Kidney (tissue), 14 donors: Measurements from ENCODE around the gene AGPAT4. TPM values are rescaled to one million over a fixed set of nuclear protein-coding genes. Genes with fewer than 3 reads are reported as not detected.

ENCODE experiments used
- DNase-seq, 5 donors: peaks; one replicate each; pipeline ENCODE4 v3.0.0-alpha.2; 2013 to 2020
- FAIRE-seq: peaks from 2 replicates; lab custom pipeline; 2012; peaks lifted over from hg19 to GRCh38; lab: Jason Lieb, UNC
- H3K27ac ChIP-seq, 2 donors: one replicate each; pipeline ENCODE4 v1.7.0; 2013; ENCODE audit warnings: low read depth in 2 of 2, low read length in 2 of 2, inconsistent platforms in 1 of 2
- H3K27me3 ChIP-seq: one replicate; pipeline ENCODE4 v1.7.1; 2013; ENCODE audit warnings: low read length, inconsistent platforms; ENCODE audit not compliant: control insufficient read depth, insufficient read depth
- H3K36me3 ChIP-seq, 3 donors: one replicate each; pipeline versions ENCODE4 v1.7.0 to v1.7.1; 2013; ENCODE audit warnings: low read length in 3 of 3, control low read depth in 1 of 3, inconsistent platforms in 1 of 3; ENCODE audit not compliant: insufficient read depth in 3 of 3, control insufficient read depth in 2 of 3
- H3K4me1 ChIP-seq, 3 donors: one replicate each; pipeline versions ENCODE4 v1.7.0 to v1.7.1; 2013; ENCODE audit warnings: low read length in 3 of 3, inconsistent platforms in 1 of 3, low read depth in 1 of 3; ENCODE audit not compliant: control insufficient read depth in 2 of 3, insufficient read depth in 2 of 3
- H3K4me3 ChIP-seq, 3 donors: one replicate each; pipeline versions ENCODE4 v1.7.0 to v1.8.1; 2013; ENCODE audit warnings: low read length in 3 of 3, control low read depth in 1 of 3, inconsistent platforms in 1 of 3
- H3K9ac ChIP-seq, 3 donors: one replicate each; pipeline versions ENCODE4 v1.7.0 to v1.7.1; 2013; ENCODE audit warnings: low read length in 3 of 3, control low read depth in 1 of 3, inconsistent platforms in 1 of 3
- H3K9me3 ChIP-seq, 3 donors: one replicate each; pipeline versions ENCODE4 v1.7.0 to v1.7.1; 2013; ENCODE audit warnings: low read length in 3 of 3, control low read depth in 1 of 3, inconsistent platforms in 1 of 3; ENCODE audit not compliant: control insufficient read depth in 2 of 3, insufficient read depth in 1 of 3
- intact Hi-C: fragments of 100-400 bp; cut with DNase I; formaldehyde crosslinking; loops from one replicate; pipeline ENCODE4 v1.11.1; 2022
- polyA plus RNA-seq: library from polyadenylated mRNA; stranded (reverse); fragments of 350-450 nt; fragmentation: Illumina TruSeq; extraction: RNeasy Lipid Tissue Mini Kit (QIAGEN cat#74804); gene quantifications from one replicate; pipeline ENCODE4 v1.2.3, GENCODE V29; 2014; ENCODE audit warnings: low read depth, low replicate concordance; ENCODE audit not compliant: insufficient read depth
- total RNA-seq: library from RNA; stranded (reverse); fragmentation: NEBNext Ultra II Directional; extraction: Animal tissue kit (Norgen Biotek cat#: 25700); gene quantifications from one replicate; pipeline ENCODE4 v1.2.1, GENCODE V29; 2021
- TF ChIP-seq, protein P1 (sequence below): IDR thresholded peaks from 3 replicates; pipeline ENCODE4 v1.5.1; 2012; ENCODE audit warnings: mild to moderate bottlenecking, moderate library complexity, borderline replicate concordance; ENCODE audit not compliant: insufficient read depth; ENCODE audit errors: extremely low read depth
- donor health status: control.
- donor health status: control.
- donor health status: control.
- donor health status: control.
- donor health status: control.
- donor health status: DM: yes; HTN: yes; CAD: no.
- donor health status: Normal renal cell carcinoma (clear cell type).

Gene AGPAT4
- total and polyA plus RNA-seq, 2 donors from 2014 or later, result 3.3 to 12.3 TPM

DNA sequence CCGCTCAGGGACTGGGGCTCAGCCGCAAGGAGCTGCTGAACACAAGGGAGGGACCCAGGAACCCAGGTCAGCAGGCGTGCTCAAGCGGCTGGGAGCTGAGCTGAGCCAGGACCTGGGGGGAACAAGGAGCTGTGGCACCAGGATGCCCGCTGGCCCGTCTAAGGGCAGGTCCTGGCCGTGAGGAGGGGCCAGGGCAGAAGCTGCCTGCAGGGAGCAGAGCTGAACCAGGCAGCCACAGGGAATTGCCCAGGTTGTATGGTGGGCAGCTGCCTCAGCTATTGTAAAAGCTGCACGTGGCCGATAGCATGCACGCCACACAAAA is 133.3 kb downstream of the AGPAT4 start:
- Histone ChIP-seq H3K4me3 (no peak overlapping the region), H3K36me3 (peaks cover 0 to 5% (median 2%) of the 10 kb centered on the region in 3 donors), H3K4me1 (peaks cover 0 to 1% (median under 1%) of the 10 kb centered on the region in 3 donors), H3K27ac (no peak overlapping the region), H3K9ac (no peak overlapping the region), H3K9me3 (no peaks in the 10 kb centered on the region), H3K27me3 (no peaks in the 10 kb centered on the region)
- DNase-seq (peak in 1 of 5 donors; percentile 24), FAIRE-seq (no peak)
- intact Hi-C loops, result no loop called here
- TF ChIP-seq, protein P1, sequence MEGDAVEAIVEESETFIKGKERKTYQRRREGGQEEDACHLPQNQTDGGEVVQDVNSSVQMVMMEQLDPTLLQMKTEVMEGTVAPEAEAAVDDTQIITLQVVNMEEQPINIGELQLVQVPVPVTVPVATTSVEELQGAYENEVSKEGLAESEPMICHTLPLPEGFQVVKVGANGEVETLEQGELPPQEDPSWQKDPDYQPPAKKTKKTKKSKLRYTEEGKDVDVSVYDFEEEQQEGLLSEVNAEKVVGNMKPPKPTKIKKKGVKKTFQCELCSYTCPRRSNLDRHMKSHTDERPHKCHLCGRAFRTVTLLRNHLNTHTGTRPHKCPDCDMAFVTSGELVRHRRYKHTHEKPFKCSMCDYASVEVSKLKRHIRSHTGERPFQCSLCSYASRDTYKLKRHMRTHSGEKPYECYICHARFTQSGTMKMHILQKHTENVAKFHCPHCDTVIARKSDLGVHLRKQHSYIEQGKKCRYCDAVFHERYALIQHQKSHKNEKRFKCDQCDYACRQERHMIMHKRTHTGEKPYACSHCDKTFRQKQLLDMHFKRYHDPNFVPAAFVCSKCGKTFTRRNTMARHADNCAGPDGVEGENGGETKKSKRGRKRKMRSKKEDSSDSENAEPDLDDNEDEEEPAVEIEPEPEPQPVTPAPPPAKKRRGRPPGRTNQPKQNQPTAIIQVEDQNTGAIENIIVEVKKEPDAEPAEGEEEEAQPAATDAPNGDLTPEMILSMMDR, result no peak

- peaks cover 0 to 5% (median 2%) of the 10 kb centered on the region in 3 donors for H3K36me3 ChIP-seq
- DNase-seq (peak in 1 of 5 donors; percentile 65), FAIRE-seq (no peak)
- H3K9me3 ChIP-seq, result no peaks in the 10 kb centered on the region
- peaks cover 0 to 5% (median 2%) of the 10 kb centered on the region in 3 donors for H3K4me1 ChIP-seq
- H3K27ac ChIP-seq, result no peak overlapping the region
- intact Hi-C loops, result no loop called here
- H3K9ac ChIP-seq, result no peak overlapping the region
- no peaks in the 10 kb centered on the region for H3K27me3 ChIP-seq
- TF ChIP-seq, protein P1, result no peak
- no peak overlapping the region for H3K4me3 ChIP-seq
Measured at GRCh38 chr6:161139766-161140553, 133.9 kb downstream of the AGPAT4 start.

- FAIRE-seq, result no peak
- TF ChIP-seq, protein P1, result no peak
Measured at GRCh38 chr6:161139304-161139765, 134.5 kb downstream of the AGPAT4 start.

More at GRCh38 chr6:161139304-161139765, 134.5 kb downstream of the AGPAT4 start:
- Histone ChIP-seq H3K9ac (no peak overlapping the region), H3K27me3 (no peaks in the 10 kb centered on the region), H3K27ac (no peak overlapping the region), H3K36me3 (peaks cover 0 to 5% (median 2%) of the 10 kb centered on the region in 3 donors), H3K4me1 (peaks cover 0 to 5% (median 2%) of the 10 kb centered on the region in 3 donors), H3K9me3 (no peaks in the 10 kb centered on the region), H3K4me3 (no peak overlapping the region)
- intact Hi-C loops, result no loop called here
- DNase-seq, result no peak
